Measurements from ENCODE around the gene CXorf51B.
"Not testable (repeated sequence)": the region's sequence is repeated elsewhere in the genome, so short reads cannot be mapped to it uniquely, and the experiment has no call there.

The CXorf51B gene

DNA sequence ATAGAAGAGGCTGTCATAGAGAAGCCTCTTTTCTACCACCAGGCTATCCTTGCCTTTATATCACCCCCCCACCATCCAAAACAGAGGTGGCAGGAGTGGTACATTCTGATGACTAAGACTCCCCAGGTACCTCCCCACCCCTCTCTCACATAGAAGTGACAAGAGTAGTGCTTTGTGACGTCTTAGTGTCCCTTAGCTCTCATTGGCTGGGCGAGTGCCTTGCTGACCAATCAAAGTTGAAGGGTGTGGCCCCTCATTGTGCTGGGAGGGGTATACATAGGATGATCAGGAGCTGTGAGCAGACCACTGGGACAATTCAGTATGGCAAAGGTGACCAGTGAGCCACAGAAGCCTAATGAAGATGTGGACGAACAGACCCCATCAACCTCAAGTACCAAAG lies at the start of gene CXorf51B:
CXorf51B (plus strand) TSS at position 301 of the 400 bp plus-strand sequence; CDS start at position 322, 21 bp downstream.
- DNase-seq: not testable (repeated sequence)

DNA sequence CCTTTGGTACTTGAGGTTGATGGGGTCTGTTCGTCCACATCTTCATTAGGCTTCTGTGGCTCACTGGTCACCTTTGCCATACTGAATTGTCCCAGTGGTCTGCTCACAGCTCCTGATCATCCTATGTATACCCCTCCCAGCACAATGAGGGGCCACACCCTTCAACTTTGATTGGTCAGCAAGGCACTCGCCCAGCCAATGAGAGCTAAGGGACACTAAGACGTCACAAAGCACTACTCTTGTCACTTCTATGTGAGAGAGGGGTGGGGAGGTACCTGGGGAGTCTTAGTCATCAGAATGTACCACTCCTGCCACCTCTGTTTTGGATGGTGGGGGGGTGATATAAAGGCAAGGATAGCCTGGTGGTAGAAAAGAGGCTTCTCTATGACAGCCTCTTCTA lies 5.1 kb downstream of the CXorf51B start, which contains the start of gene CXorf51A:
CXorf51A (minus strand) TSS at position 101 of the 400 bp plus-strand sequence; CDS start at position 80, 21 bp downstream.
- DNase-seq: not testable (repeated sequence)

DNA sequence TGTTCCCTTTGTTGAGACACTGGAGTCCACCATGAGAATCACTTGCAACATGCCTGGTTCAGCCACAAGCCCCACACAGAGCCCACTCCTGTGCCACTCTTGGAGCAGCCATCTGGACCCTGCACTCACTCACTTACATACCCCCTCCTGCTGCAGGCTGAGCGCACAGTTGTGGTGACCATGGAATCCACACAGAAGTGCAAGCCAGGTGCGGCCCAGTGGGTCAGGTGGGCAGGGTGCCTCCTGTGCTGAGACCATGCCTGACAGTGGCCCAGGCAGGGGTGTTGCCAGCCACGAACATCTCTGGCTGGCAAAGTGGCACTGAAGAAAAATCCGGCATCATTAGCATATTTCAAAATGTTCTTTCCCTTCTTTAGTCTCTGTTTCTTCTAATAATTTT lies 22.4 kb downstream of the CXorf51B start:
- DNase-seq: no peak

DNA sequence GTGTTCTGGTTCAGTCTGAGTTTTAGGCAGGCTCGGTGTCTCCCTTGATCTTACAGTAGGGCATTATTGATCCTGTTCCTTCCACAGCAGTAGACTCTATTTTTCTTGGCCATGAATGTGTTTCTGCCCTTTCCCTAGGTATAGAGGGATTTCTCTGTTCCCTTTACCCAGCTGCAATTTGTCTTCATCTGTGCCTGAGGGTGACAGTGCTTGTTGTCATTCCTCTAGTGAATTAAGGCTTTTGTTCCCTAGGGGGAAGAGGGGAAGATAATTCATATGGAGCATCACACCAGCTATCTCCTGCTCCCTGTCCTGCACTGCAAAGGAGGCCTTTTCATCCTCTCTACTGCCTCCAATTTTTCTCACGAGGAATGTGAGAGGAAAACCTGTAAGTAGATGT lies 44.7 kb downstream of the CXorf51B start:
- DNase-seq: no peak
